Lower lobe of right lung (tissue), 2 donors: ENCODE measurements around the gene TRIM10. TPM values are rescaled to one million over a fixed set of nuclear protein-coding genes. Genes with fewer than 3 reads are reported as not detected.

ENCODE experiments used
- ATAC-seq, 2 donors: fragments of 200-7000 bp; cut with Tn5 transposase; one replicate each; pipeline ENCODE4 v1.9.1; 2020 to 2022; ENCODE audit warnings: mild to moderate bottlenecking in 2 of 2, moderate library complexity in 2 of 2
- DNase-seq: peaks from one replicate; pipeline ENCODE4 v3.0.0-alpha.2; 2020
- H3K27ac ChIP-seq: fragments of 200-600 bp; one replicate; pipeline ENCODE4 v1.8.0; 2022
- H3K27me3 ChIP-seq: fragments of 200-600 bp; one replicate; pipeline ENCODE4 v1.8.0; 2022; ENCODE audit warnings: low read depth
- H3K36me3 ChIP-seq: fragments of 200-600 bp; one replicate; pipeline ENCODE4 v1.8.0; 2022; ENCODE audit warnings: mild to moderate bottlenecking
- H3K4me1 ChIP-seq: fragments of 200-600 bp; one replicate; pipeline ENCODE4 v1.8.0; 2022
- H3K4me3 ChIP-seq: fragments of 200-600 bp; one replicate; pipeline ENCODE4 v1.8.0; 2022; ENCODE audit warnings: mild to moderate bottlenecking
- H3K9me3 ChIP-seq: fragments of 200-600 bp; one replicate; pipeline ENCODE4 v1.8.0; 2022
- intact Hi-C: fragments of 100-400 bp; cut with DNase I; formaldehyde crosslinking; loops from one replicate; pipeline ENCODE4 v1.11.0; 2022
- total RNA-seq: library from RNA; stranded (reverse); fragmentation: NEBNext Ultra II Directional; extraction: Animal tissue kit (Norgen Biotek cat#: 25700); gene quantifications from one replicate; pipeline ENCODE4 v1.2.1, GENCODE V29; 2021
- TF ChIP-seq, protein P1 (sequence below): fragments of 200-600 bp; IDR thresholded peaks from one replicate; pipeline ENCODE4 v1.8.0; 2022; ENCODE audit warnings: antibody characterized with exemption, mild to moderate bottlenecking
- donor health status: DM: no; HTN: yes; CAD: no; lungs with severe emphysema.

TRIM10 gene
- total RNA-seq, 1 donor from 2014 or later = not detected

DNA sequence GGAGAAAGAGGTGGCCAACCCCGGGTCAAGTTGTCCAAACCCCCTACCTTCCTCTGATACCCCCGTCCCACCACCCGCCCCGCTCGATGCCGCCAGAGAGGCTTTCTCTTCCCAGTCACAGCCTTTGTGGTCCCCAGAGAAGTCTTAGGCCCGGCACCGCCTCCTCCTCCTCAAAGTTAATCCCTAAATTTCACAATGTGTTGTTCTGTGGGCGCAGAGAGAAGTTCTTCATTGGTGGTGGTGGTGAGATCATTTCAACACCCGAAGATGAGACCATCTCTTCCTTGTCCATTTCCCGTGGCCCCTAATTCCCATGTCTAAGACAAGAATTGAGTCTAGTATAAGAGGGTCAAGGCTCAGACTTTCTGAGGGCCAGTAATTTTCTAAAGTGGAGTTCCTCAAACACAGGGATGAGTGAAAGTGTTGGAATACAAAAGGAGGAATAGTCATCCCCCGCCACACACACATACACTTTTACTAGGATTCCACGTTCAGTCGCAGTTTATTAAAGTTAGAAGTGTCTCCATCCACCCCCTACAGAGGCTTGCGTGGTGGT lies 58.5 kb downstream of the TRIM10 start:
- peak overlapping the region; percentile 50 for H3K27ac ChIP-seq
- intact Hi-C loops = no loop called here
- H3K36me3 ChIP-seq = no peaks in the 10 kb centered on the region
- peaks cover 35% of the 10 kb centered on the region for H3K4me1 ChIP-seq
- H3K27me3 ChIP-seq = peaks cover 12% of the 10 kb centered on the region
- no peak for DNase-seq
- peak; percentile 11 to 47 for ATAC-seq
- H3K9me3 ChIP-seq = no peaks in the 10 kb centered on the region
- peak overlapping the region; percentile 54 for H3K4me3 ChIP-seq
- TF ChIP-seq, protein P1, sequence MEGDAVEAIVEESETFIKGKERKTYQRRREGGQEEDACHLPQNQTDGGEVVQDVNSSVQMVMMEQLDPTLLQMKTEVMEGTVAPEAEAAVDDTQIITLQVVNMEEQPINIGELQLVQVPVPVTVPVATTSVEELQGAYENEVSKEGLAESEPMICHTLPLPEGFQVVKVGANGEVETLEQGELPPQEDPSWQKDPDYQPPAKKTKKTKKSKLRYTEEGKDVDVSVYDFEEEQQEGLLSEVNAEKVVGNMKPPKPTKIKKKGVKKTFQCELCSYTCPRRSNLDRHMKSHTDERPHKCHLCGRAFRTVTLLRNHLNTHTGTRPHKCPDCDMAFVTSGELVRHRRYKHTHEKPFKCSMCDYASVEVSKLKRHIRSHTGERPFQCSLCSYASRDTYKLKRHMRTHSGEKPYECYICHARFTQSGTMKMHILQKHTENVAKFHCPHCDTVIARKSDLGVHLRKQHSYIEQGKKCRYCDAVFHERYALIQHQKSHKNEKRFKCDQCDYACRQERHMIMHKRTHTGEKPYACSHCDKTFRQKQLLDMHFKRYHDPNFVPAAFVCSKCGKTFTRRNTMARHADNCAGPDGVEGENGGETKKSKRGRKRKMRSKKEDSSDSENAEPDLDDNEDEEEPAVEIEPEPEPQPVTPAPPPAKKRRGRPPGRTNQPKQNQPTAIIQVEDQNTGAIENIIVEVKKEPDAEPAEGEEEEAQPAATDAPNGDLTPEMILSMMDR = no peak

Other genes with a start within 250 kb of the TRIM10 start
- gene HLA-A, start 218.7 kb downstream of the TRIM10 start, total RNA-seq = 1,064 TPM
- gene POLR1H, start 99.9 kb downstream of the TRIM10 start, total RNA-seq = 22.4 TPM
- gene PPP1R11, start 94.0 kb downstream of the TRIM10 start, total RNA-seq = 65.7 TPM
- gene RNF39, start 85.4 kb downstream of the TRIM10 start, total RNA-seq = 2.5 TPM
- 0.62 TPM for gene TRIM31, start 48.1 kb downstream of the TRIM10 start, total RNA-seq
- gene TRIM40, start 25.1 kb downstream of the TRIM10 start, total RNA-seq = not detected
- not detected for gene TRIM15, start 2.3 kb upstream of the TRIM10 start, total RNA-seq
- gene TRIM26, start 52.2 kb upstream of the TRIM10 start, total RNA-seq = 46.0 TPM
- 13.3 TPM for gene TRIM39, start 165.7 kb upstream of the TRIM10 start, total RNA-seq
- 30.6 TPM for gene RPP21, start 183.9 kb upstream of the TRIM10 start, total RNA-seq